HuH-7.5 (cell line): ENCODE data around the gene TSPEAR.
"Not testable (repeated sequence)": the region's sequence is repeated elsewhere in the genome, so short reads cannot be mapped to it uniquely, and the experiment has no call there.

Experiments
- DNase-seq: peaks from one replicate; pipeline ENCODE4 v3.0.0; 2011; ENCODE audit warnings: low spot score

The TSPEAR gene

DNA sequence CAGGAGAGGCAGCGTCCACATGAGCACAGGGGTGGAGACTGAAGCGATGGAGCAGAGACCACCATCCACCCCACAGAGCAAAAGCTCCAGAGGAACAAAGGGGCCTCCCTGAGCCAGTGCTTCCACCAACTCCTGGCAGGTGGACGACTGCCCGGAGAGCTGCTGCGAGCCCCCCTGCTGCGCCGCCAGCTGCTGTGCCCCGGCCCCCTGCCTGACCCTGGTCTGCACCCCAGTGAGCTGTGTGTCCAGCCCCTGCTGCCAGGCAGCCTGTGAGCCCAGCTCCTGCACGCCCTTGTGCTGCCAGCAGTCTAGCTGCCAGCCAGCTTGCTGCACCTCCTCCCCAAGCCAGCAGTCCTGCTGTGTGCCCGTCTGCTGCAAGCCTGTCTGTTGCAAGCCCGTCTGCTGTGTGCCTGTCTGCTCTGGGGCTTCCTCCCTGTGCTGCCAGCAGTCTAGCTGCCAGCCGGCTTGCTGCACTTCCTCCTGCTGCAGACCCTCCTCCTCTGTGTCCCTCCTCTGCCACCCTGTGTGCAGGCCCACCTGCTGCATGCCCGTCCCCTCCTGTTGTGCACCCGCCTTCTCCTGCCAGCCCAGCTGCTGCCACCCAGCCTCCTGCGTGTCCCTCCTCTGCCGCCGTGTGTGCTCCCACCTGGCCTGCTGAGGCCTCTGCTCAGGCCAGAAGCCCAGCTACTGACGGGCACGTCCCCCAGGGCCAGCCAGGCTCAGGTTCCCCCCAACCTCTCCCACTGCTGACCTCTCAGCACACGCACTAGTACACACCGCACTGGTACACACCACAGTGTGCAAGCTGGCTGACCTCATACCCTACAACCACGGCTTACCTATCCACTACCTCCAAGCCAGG, 9.0 kb downstream of the TSPEAR start:
- DNase-seq = no peak

GRCh38 chr21:44701541-44701940, 9.8 kb downstream of the TSPEAR start:
- no peak for DNase-seq

- DNase-seq = no peak
These were observed 10.4 kb downstream of the TSPEAR start for GRCh38 chr21:44701023-44701400.

GRCh38 chr21:44700101-44701022, 11.0 kb downstream of the TSPEAR start:
- DNase-seq = no peak

GRCh38 chr21:44699502-44700001, 11.8 kb downstream of the TSPEAR start:
- no peak for DNase-seq

DNA sequence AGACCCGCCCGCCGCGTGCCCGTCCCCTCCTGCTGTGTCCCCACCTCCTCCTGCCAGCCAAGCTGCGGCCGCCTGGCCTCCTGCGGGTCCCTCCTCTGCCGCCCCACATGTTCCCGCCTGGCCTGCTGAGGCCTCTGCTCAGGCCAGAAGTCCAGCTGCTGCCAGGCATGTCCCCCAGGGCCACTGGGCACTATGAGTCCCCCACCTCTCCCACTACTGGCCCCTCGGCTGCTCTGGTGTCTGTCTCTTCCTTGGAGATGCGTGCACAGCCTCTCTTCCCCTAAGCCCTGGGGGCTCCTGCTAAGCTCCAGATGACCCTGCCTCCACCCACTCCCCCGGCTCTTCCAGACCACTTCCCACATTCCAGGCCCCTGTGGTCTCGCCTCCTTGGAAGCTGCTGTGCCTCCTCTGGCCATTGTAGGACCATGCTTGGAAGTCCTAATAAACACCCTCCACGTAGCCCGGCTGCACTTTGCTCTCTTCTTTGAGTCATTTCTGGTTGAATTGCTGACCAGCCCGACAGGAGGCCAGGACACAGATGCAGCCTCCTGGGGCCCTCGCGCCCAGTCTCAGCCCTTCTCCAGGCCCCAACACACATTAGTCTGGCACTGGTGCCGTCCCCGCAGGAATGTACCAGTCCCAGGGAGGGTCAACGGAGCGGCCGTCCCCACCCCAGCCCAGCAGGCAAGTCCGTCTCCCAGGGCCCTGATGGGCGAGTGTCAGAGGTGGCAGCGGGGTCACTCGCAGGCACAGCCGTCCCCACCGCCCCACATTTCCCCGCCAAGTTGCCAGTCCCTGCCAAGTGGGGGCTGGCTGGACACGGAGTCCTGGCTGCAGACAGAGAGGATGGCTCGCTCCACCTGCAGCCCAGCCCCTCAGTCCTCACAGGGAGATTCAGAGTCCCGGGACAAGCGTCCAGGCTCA, 13.3 kb downstream of the TSPEAR start:
- DNase-seq = no peak

GRCh38 chr21:44697172-44697810, 14.1 kb downstream of the TSPEAR start, which contains the start of gene KRTAP10-12:
TSS of gene KRTAP10-12 (plus strand) at chr21:44697172. CDS start at chr21:44697202, 30 bp downstream.
- not testable (repeated sequence) for DNase-seq

GRCh38 chr21:44696572-44696971, 14.8 kb downstream of the TSPEAR start:
- DNase-seq = no peak

DNA sequence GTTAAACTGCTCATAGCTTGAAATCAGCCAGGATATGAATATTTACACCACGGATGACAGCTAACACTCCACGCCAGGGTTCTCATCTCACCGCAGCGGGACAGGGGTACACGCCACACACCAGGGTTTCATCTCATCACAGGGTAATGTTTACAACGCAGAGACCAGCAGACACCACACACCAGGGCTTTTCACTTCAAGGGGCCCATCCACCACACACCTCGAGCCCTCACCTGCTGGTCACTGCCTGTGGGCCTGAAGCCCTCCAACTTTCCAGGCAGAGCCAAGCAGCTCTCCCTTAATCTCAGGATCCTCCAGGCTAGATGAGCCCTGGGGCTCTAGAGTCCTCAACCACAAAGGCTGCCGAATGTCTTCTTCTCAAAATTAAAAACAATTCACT, 15.7 kb downstream of the TSPEAR start:
- no peak for DNase-seq

DNA sequence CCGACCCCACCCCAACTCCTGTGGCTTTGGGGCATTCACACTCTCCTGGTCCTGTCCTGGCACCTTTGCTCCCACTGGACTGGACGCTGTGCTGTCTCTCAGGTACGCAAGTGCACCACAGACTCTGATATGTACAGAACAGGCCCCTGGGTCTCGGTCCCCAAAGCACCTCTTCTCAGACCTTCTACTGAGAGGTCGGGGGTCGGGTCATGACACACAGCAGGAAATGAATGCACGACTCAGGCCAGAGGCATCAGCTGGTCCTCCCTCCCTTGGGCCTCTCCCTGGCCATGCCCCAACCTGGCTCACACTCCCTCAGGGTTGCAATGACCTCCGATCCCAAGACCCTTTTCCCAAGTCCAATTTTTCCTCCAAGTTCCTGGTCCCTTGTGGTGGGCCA, 16.2 kb downstream of the TSPEAR start:
- DNase-seq = no peak

GRCh38 chr21:44694776-44695175, 16.6 kb downstream of the TSPEAR start:
- DNase-seq = no peak

GRCh38 chr21:44692798-44693512, 18.4 kb downstream of the TSPEAR start:
- no peak for DNase-seq

- DNase-seq = no peak
These were observed 19.7 kb downstream of the TSPEAR start for GRCh38 chr21:44691686-44692085.

- DNase-seq = not testable (repeated sequence)
These were observed 21.6 kb downstream of the TSPEAR start for GRCh38 chr21:44689740-44690139.

- no peak for DNase-seq
These were observed 23.7 kb downstream of the TSPEAR start for GRCh38 chr21:44687671-44688070.

DNA sequence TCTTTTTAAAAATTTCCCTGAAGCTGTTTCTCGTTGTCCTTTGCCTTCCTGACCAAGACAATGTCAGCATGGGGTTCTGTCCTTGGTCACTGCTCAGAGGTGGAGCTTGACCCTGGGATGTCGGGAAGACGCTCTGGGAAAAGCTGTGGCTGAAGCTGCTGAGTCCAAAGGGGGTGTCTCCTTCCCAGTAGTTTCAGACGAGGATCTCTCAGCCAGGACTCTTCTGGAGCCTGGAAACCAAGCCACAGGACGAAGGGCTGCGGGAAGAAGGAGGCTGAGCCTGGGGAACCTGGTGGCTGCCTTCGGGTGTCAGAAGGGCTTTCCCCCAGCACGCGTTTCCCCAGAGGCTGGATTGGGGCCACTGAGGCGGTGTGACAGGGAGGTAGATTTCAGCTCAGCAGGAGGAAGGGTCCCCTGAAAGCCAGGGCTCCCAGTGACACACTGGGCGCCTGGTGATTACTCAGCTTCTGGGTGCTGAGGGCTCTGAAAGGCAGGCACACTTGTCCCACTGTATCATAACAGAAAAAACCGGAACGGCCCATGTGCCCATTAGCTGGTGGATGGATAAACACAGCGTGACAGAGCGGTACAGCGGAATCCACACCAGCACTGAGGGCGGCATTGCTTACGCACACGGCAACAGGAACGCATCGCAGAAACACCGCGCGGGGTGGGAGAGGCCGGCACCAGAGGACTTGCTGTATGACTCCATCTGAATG, 24.4 kb downstream of the TSPEAR start:
- no peak for DNase-seq

GRCh38 chr21:44686000-44686781, 25.2 kb downstream of the TSPEAR start:
- DNase-seq = no peak

GRCh38 chr21:44685050-44685449, 26.3 kb downstream of the TSPEAR start:
- not testable (repeated sequence) for DNase-seq

DNA sequence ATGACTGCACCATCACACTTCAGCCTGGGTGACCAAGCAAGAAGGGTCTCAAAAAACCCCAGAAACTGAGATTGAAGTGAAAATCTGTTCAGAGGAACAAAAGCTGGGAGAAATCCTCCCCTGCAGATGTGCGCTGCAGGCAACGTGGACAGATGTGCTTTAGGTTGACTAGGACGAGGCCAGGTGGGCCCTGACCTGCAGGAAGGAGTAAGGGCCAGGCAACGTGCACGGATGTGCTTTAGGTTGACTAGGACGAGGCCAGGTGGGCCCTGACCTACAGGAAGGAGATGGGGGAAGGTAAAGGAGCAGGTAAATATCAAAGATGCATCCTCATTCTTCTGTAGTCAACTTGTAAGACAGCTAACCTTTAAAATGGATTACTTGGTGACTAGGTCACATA, 26.9 kb downstream of the TSPEAR start:
- no peak for DNase-seq
